ELF-1 (cell line): ENCODE results near the gene IFNL1.
"Not testable (repeated sequence)": the region's sequence is repeated elsewhere in the genome, so short reads cannot be mapped to it uniquely, and the experiment has no call there.

Experiments
- DNase-seq: peaks from one replicate; pipeline ENCODE4 v3.0.0-alpha.2; 2016; ENCODE audit warnings: low read depth, low spot score

Gene IFNL1

GRCh38 chr19:39270036-39270871 lies 26.0 kb upstream of the IFNL1 start:
- no peak for DNase-seq

GRCh38 chr19:39273859-39274258 lies 22.3 kb upstream of the IFNL1 start:
- not testable (repeated sequence) for DNase-seq

GRCh38 chr19:39275578-39275977 lies 20.6 kb upstream of the IFNL1 start:
- no peak for DNase-seq

GRCh38 chr19:39276740-39277139 lies 19.5 kb upstream of the IFNL1 start:
- no peak for DNase-seq

GRCh38 chr19:39277598-39277997 lies 18.6 kb upstream of the IFNL1 start:
- peak; percentile 20 for DNase-seq

- DNase-seq = no peak
These were observed 14.2 kb upstream of the IFNL1 start for GRCh38 chr19:39282021-39282420.

GRCh38 chr19:39284032-39284431 lies 12.2 kb upstream of the IFNL1 start:
- no peak for DNase-seq

- no peak for DNase-seq
These were observed 2.8 kb upstream of the IFNL1 start for GRCh38 chr19:39293394-39293793.

GRCh38 chr19:39296906-39297305 lies 699 bp downstream of the IFNL1 start:
- no peak for DNase-seq

- DNase-seq = no peak
These were observed 1.9 kb downstream of the IFNL1 start for GRCh38 chr19:39297931-39298634.

- no peak for DNase-seq
These were observed 3.2 kb downstream of the IFNL1 start for GRCh38 chr19:39299404-39299803.

GRCh38 chr19:39299832-39300231 lies 3.6 kb downstream of the IFNL1 start:
- DNase-seq = no peak

GRCh38 chr19:39301021-39301420 lies 4.8 kb downstream of the IFNL1 start:
- DNase-seq = no peak

- DNase-seq = no peak
These were observed 5.4 kb downstream of the IFNL1 start for GRCh38 chr19:39301562-39301961.

GRCh38 chr19:39303373-39304184 lies 7.4 kb downstream of the IFNL1 start:
- peak; percentile 65 for DNase-seq

- DNase-seq = no peak
These were observed 7.9 kb downstream of the IFNL1 start for GRCh38 chr19:39304185-39304513.

- DNase-seq = peak; percentile 79
These were observed 8.7 kb downstream of the IFNL1 start for GRCh38 chr19:39304701-39305571.

GRCh38 chr19:39306075-39306474 lies 9.9 kb downstream of the IFNL1 start:
- DNase-seq = no peak

- DNase-seq = peak; percentile 68
These were observed 11.0 kb downstream of the IFNL1 start for GRCh38 chr19:39307046-39307821.

GRCh38 chr19:39307822-39308530 lies 11.8 kb downstream of the IFNL1 start:
- DNase-seq = peak; percentile 71
